ENCODE results near the gene DIPK1B. TPM values are rescaled to one million over a fixed set of nuclear protein-coding genes. Genes with fewer than 3 reads are reported as not detected.

The DIPK1B gene
- total RNA-seq (2022; extraction: Qiagen RNA extraction) = 5.8 to 9.8 TPM (median 8.7 TPM) in 5 replicates

GRCh38 chr9:136711751-136712689 lies at the start of gene DIPK1B:
Gene DIPK1B (plus strand): TSS chr9:136712572. CDS start chr9:136712666, 94 bp downstream.

GRCh38 chr9:136662656-136663581 lies 49.5 kb upstream of the DIPK1B start, which contains the start of gene EGFL7:
Gene EGFL7 (plus strand): TSS chr9:136662916. CDS start chr9:136668283, 5,367 bp downstream.

GRCh38 chr9:136686794-136687711 lies 25.3 kb upstream of the DIPK1B start, which contains the start of gene AGPAT2:
Gene AGPAT2 (minus strand): TSS chr9:136687457. CDS start chr9:136687357, 100 bp downstream.

GRCh38 chr9:136742591-136743391 lies 30.4 kb downstream of the DIPK1B start, which contains the start of gene LCN10:
Gene LCN10 (minus strand): TSS chr9:136742940. CDS start chr9:136742903, 37 bp downstream.

GRCh38 chr9:136748201-136748600 lies 35.8 kb downstream of the DIPK1B start, which contains the start of gene LCN6:
Gene LCN6 (minus strand): TSS chr9:136748525. CDS start chr9:136748483, 42 bp downstream.

GRCh38 chr9:136764301-136764891 lies 52.0 kb downstream of the DIPK1B start, which contains the start of gene LCN15:
Gene LCN15 (minus strand): TSS chr9:136764518. CDS start chr9:136764488, 30 bp downstream.

Other genes with a start within 250 kb of the DIPK1B start
- gene SEC16A, start 229.5 kb upstream of the DIPK1B start, total RNA-seq (2022; extraction: Qiagen RNA extraction) = 49.0 to 59.6 TPM (median 57.8 TPM) in 5 replicates
- gene NOTCH1, start 166.5 kb upstream of the DIPK1B start, total RNA-seq (2022; extraction: Qiagen RNA extraction) = 7.3 to 12.9 TPM (median 12.0 TPM) in 5 replicates
- 34.8 to 56.2 TPM (median 54.2 TPM) in 5 replicates for gene EGFL7, start 49.7 kb upstream of the DIPK1B start, total RNA-seq (2022; extraction: Qiagen RNA extraction)
- gene AGPAT2, start 25.1 kb upstream of the DIPK1B start, total RNA-seq (2022; extraction: Qiagen RNA extraction) = 68.4 to 107 TPM (median 106 TPM) in 5 replicates
- gene LCN10, start 30.4 kb downstream of the DIPK1B start, total RNA-seq (2022; extraction: Qiagen RNA extraction) = not detected in 5 replicates
- not detected in 5 replicates for gene LCN6, start 36.0 kb downstream of the DIPK1B start, total RNA-seq (2022; extraction: Qiagen RNA extraction)
- not detected in 5 replicates for gene LCN8, start 45.7 kb downstream of the DIPK1B start, total RNA-seq (2022; extraction: Qiagen RNA extraction)
- not detected in 5 replicates for gene LCN15, start 51.9 kb downstream of the DIPK1B start, total RNA-seq (2022; extraction: Qiagen RNA extraction)
- 58.1 to 77.3 TPM (median 76.6 TPM) in 5 replicates for gene TMEM141, start 78.8 kb downstream of the DIPK1B start, total RNA-seq (2022; extraction: Qiagen RNA extraction)
- 0.16 to 0.58 TPM (median 0.23 TPM) in 5 replicates for gene CCDC183, start 83.8 kb downstream of the DIPK1B start, total RNA-seq (2022; extraction: Qiagen RNA extraction)
- 59.0 to 84.9 TPM (median 81.6 TPM) in 5 replicates for gene RABL6, start 95.4 kb downstream of the DIPK1B start, total RNA-seq (2022; extraction: Qiagen RNA extraction)
- 3.3 to 4.7 TPM (median 4.6 TPM) in 5 replicates for gene AJM1, start 129.9 kb downstream of the DIPK1B start, total RNA-seq (2022; extraction: Qiagen RNA extraction)
- gene PHPT1, start 136.8 kb downstream of the DIPK1B start, total RNA-seq (2022; extraction: Qiagen RNA extraction) = 279 to 323 TPM (median 297 TPM) in 5 replicates
- 1.6 to 5.3 TPM (median 3.7 TPM) in 5 replicates for gene MAMDC4, start 139.8 kb downstream of the DIPK1B start, total RNA-seq (2022; extraction: Qiagen RNA extraction)
- gene EDF1, start 153.7 kb downstream of the DIPK1B start, total RNA-seq (2022; extraction: Qiagen RNA extraction) = 435 to 512 TPM (median 456 TPM) in 5 replicates
- 38.3 to 63.1 TPM (median 52.9 TPM) in 5 replicates for gene TRAF2, start 173.9 kb downstream of the DIPK1B start, total RNA-seq (2022; extraction: Qiagen RNA extraction)
- 62.7 to 103 TPM (median 99.7 TPM) in 5 replicates for gene FBXW5, start 232.2 kb downstream of the DIPK1B start, total RNA-seq (2022; extraction: Qiagen RNA extraction)
- gene C8G, start 232.7 kb downstream of the DIPK1B start, total RNA-seq (2022; extraction: Qiagen RNA extraction) = 0.42 to 3.2 TPM (median 0.76 TPM) in 5 replicates
- 1.0 to 1.9 TPM (median 1.3 TPM) in 5 replicates for gene LCN12, start 239.7 kb downstream of the DIPK1B start, total RNA-seq (2022; extraction: Qiagen RNA extraction)